ENCODE data around the gene PSTPIP2.
"Not testable (repeated sequence)": the region's sequence is repeated elsewhere in the genome, so short reads cannot be mapped to it uniquely, and the experiment has no call there.

PSTPIP2 gene

GRCh38 chr18:45962461-45962860, 109.6 kb downstream of the PSTPIP2 start:
- Histone ChIP-seq H3K4me1 (ENCODE audit: control insufficient read depth, insufficient read depth, low read length) (peaks cover 3% of the 10 kb centered on the region), H3K9ac (ENCODE audit: low read length) (no peak overlapping the region), H3K4me3 (ENCODE audit: low read length) (no peak overlapping the region), H3K36me3 (ENCODE audit: control insufficient read depth, insufficient read depth, low read length) (no peaks in the 10 kb centered on the region), H3K27ac (ENCODE audit: low read depth, low read length) (no peak overlapping the region), H3K27me3 (ENCODE audit: control insufficient read depth, insufficient read depth, low read length) (no peaks in the 10 kb centered on the region)

GRCh38 chr18:45959484-45959883, 112.6 kb downstream of the PSTPIP2 start:
- not testable (repeated sequence) for H3K36me3 ChIP-seq (ENCODE audit: control insufficient read depth, insufficient read depth, low read length); H3K4me3 ChIP-seq (ENCODE audit: low read length); H3K9ac ChIP-seq (ENCODE audit: low read length); H3K27ac ChIP-seq (ENCODE audit: low read depth, low read length); H3K27me3 ChIP-seq (ENCODE audit: control insufficient read depth, insufficient read depth, low read length); H3K4me1 ChIP-seq (ENCODE audit: control insufficient read depth, insufficient read depth, low read length)

- Histone ChIP-seq H3K36me3 (ENCODE audit: control insufficient read depth, insufficient read depth, low read length) (peaks cover 7% of the 10 kb centered on the region), H3K27ac (ENCODE audit: low read depth, low read length) (no peak overlapping the region), H3K4me1 (ENCODE audit: control insufficient read depth, insufficient read depth, low read length) (no peaks in the 10 kb centered on the region), H3K4me3 (ENCODE audit: low read length) (no peak overlapping the region), H3K27me3 (ENCODE audit: control insufficient read depth, insufficient read depth, low read length) (no peaks in the 10 kb centered on the region), H3K9ac (ENCODE audit: low read length) (no peak overlapping the region)
These were observed 113.3 kb downstream of the PSTPIP2 start for GRCh38 chr18:45958730-45959129.

- H3K27ac ChIP-seq (ENCODE audit: low read depth, low read length): no peak overlapping the region
- H3K9ac ChIP-seq (ENCODE audit: low read length): no peak overlapping the region
- H3K4me1 ChIP-seq (ENCODE audit: control insufficient read depth, insufficient read depth, low read length): no peaks in the 10 kb centered on the region
- no peaks in the 10 kb centered on the region for H3K27me3 ChIP-seq (ENCODE audit: control insufficient read depth, insufficient read depth, low read length)
- H3K36me3 ChIP-seq (ENCODE audit: control insufficient read depth, insufficient read depth, low read length): peaks cover 9% of the 10 kb centered on the region
- no peak overlapping the region for H3K4me3 ChIP-seq (ENCODE audit: low read length)
These were observed 114.0 kb downstream of the PSTPIP2 start for GRCh38 chr18:45958027-45958426.

GRCh38 chr18:45957100-45957499, 115.0 kb downstream of the PSTPIP2 start:
- Histone ChIP-seq H3K36me3 (ENCODE audit: control insufficient read depth, insufficient read depth, low read length) (peaks cover 16% of the 10 kb centered on the region), H3K27ac (ENCODE audit: low read depth, low read length) (no peak overlapping the region), H3K4me1 (ENCODE audit: control insufficient read depth, insufficient read depth, low read length) (no peaks in the 10 kb centered on the region), H3K4me3 (ENCODE audit: low read length) (no peak overlapping the region), H3K9ac (ENCODE audit: low read length) (no peak overlapping the region), H3K27me3 (ENCODE audit: control insufficient read depth, insufficient read depth, low read length) (no peaks in the 10 kb centered on the region)

GRCh38 chr18:45954070-45954934, 117.8 kb downstream of the PSTPIP2 start:
- H3K36me3 ChIP-seq (ENCODE audit: control insufficient read depth, insufficient read depth, low read length): peaks cover 17% of the 10 kb centered on the region
- H3K9ac ChIP-seq (ENCODE audit: low read length): no peak overlapping the region
- H3K4me1 ChIP-seq (ENCODE audit: control insufficient read depth, insufficient read depth, low read length): no peaks in the 10 kb centered on the region
- no peak overlapping the region for H3K4me3 ChIP-seq (ENCODE audit: low read length)
- no peak overlapping the region for H3K27ac ChIP-seq (ENCODE audit: low read depth, low read length)
- H3K27me3 ChIP-seq (ENCODE audit: control insufficient read depth, insufficient read depth, low read length): no peaks in the 10 kb centered on the region

GRCh38 chr18:45951016-45951714, 120.9 kb downstream of the PSTPIP2 start:
- Histone ChIP-seq H3K9ac (ENCODE audit: low read length) (no peak overlapping the region), H3K27me3 (ENCODE audit: control insufficient read depth, insufficient read depth, low read length) (no peaks in the 10 kb centered on the region), H3K4me3 (ENCODE audit: low read length) (no peak overlapping the region), H3K27ac (ENCODE audit: low read depth, low read length) (no peak overlapping the region), H3K4me1 (ENCODE audit: control insufficient read depth, insufficient read depth, low read length) (no peaks in the 10 kb centered on the region), H3K36me3 (ENCODE audit: control insufficient read depth, insufficient read depth, low read length) (peaks cover 23% of the 10 kb centered on the region)

GRCh38 chr18:45945669-45946068, 126.4 kb downstream of the PSTPIP2 start:
- no peak overlapping the region for H3K4me3 ChIP-seq (ENCODE audit: low read length)
- no peaks in the 10 kb centered on the region for H3K27me3 ChIP-seq (ENCODE audit: control insufficient read depth, insufficient read depth, low read length)
- H3K4me1 ChIP-seq (ENCODE audit: control insufficient read depth, insufficient read depth, low read length): no peaks in the 10 kb centered on the region
- H3K36me3 ChIP-seq (ENCODE audit: control insufficient read depth, insufficient read depth, low read length): peaks cover 26% of the 10 kb centered on the region
- H3K27ac ChIP-seq (ENCODE audit: low read depth, low read length): no peak overlapping the region
- H3K9ac ChIP-seq (ENCODE audit: low read length): no peak overlapping the region

GRCh38 chr18:45940724-45941123, 131.3 kb downstream of the PSTPIP2 start:
- H3K9ac ChIP-seq (ENCODE audit: low read length): no peak overlapping the region
- H3K4me1 ChIP-seq (ENCODE audit: control insufficient read depth, insufficient read depth, low read length): no peaks in the 10 kb centered on the region
- H3K27me3 ChIP-seq (ENCODE audit: control insufficient read depth, insufficient read depth, low read length): no peaks in the 10 kb centered on the region
- H3K4me3 ChIP-seq (ENCODE audit: low read length): no peak overlapping the region
- no peak overlapping the region for H3K27ac ChIP-seq (ENCODE audit: low read depth, low read length)
- peaks cover 31% of the 10 kb centered on the region for H3K36me3 ChIP-seq (ENCODE audit: control insufficient read depth, insufficient read depth, low read length)

GRCh38 chr18:45939236-45939635, 132.8 kb downstream of the PSTPIP2 start:
- no peak overlapping the region for H3K9ac ChIP-seq (ENCODE audit: low read length)
- no peak overlapping the region for H3K4me3 ChIP-seq (ENCODE audit: low read length)
- peaks cover 23% of the 10 kb centered on the region for H3K36me3 ChIP-seq (ENCODE audit: control insufficient read depth, insufficient read depth, low read length)
- no peak overlapping the region for H3K27ac ChIP-seq (ENCODE audit: low read depth, low read length)
- no peaks in the 10 kb centered on the region for H3K4me1 ChIP-seq (ENCODE audit: control insufficient read depth, insufficient read depth, low read length)
- H3K27me3 ChIP-seq (ENCODE audit: control insufficient read depth, insufficient read depth, low read length): no peaks in the 10 kb centered on the region

- no peak overlapping the region for H3K4me3 ChIP-seq (ENCODE audit: low read length)
- peaks cover 18% of the 10 kb centered on the region for H3K36me3 ChIP-seq (ENCODE audit: control insufficient read depth, insufficient read depth, low read length)
- no peak overlapping the region for H3K27ac ChIP-seq (ENCODE audit: low read depth, low read length)
These were observed 133.5 kb downstream of the PSTPIP2 start for GRCh38 chr18:45938488-45938935.

GRCh38 chr18:45935591-45936335, 136.3 kb downstream of the PSTPIP2 start:
- Histone ChIP-seq H3K4me3 (ENCODE audit: low read length) (no peak overlapping the region), H3K27ac (ENCODE audit: low read depth, low read length) (no peak overlapping the region), H3K27me3 (ENCODE audit: control insufficient read depth, insufficient read depth, low read length) (no peaks in the 10 kb centered on the region), H3K36me3 (ENCODE audit: control insufficient read depth, insufficient read depth, low read length) (peaks cover 18% of the 10 kb centered on the region), H3K4me1 (ENCODE audit: control insufficient read depth, insufficient read depth, low read length) (no peaks in the 10 kb centered on the region), H3K9ac (ENCODE audit: low read length) (no peak overlapping the region)

More at GRCh38 chr18:45938488-45938935, 133.5 kb downstream of the PSTPIP2 start:
- Histone ChIP-seq H3K9ac (ENCODE audit: low read length) (no peak overlapping the region), H3K4me1 (ENCODE audit: control insufficient read depth, insufficient read depth, low read length) (no peaks in the 10 kb centered on the region), H3K27me3 (ENCODE audit: control insufficient read depth, insufficient read depth, low read length) (no peaks in the 10 kb centered on the region)
